Stimulated activated CD8-positive, alpha-beta memory T cell treated with anti-CD3 and anti-CD28 coated beads, Interleukin-15, amount 100 ng/mL, for 48 hours (primary cell): Measurements from ENCODE around the gene RBBP8.
"Not testable (repeated sequence)": the region's sequence is repeated elsewhere in the genome, so short reads cannot be mapped to it uniquely, and the experiment has no call there.

Experiments used
- DNase-seq, 2 donors: peaks; one replicate each; pipeline ENCODE4 v3.0.0-alpha.2; 2020; ENCODE audit warnings: low read depth in 2 of 2

The RBBP8 gene

GRCh38 chr18:22933206-22933965 is at the start of gene RBBP8:
RBBP8 (plus strand) TSS chr18:22933328; CDS start chr18:22936852, 3,524 bp downstream.
- peak; percentile 78 to 79 for DNase-seq

- no peak for DNase-seq
These were observed 49.3 kb upstream of the RBBP8 start for GRCh38 chr18:22883827-22884226.

- not testable (repeated sequence) for DNase-seq
These were observed 47.4 kb upstream of the RBBP8 start for GRCh38 chr18:22885694-22886093.

- no peak for DNase-seq
These were observed 33.7 kb upstream of the RBBP8 start for GRCh38 chr18:22899421-22899820.

- DNase-seq, result no peak
These were observed 32.4 kb upstream of the RBBP8 start for GRCh38 chr18:22900558-22901238.

- DNase-seq, result no peak
These were observed 31.0 kb upstream of the RBBP8 start for GRCh38 chr18:22902093-22902492.

- not testable (repeated sequence) for DNase-seq
These were observed 29.9 kb upstream of the RBBP8 start for GRCh38 chr18:22903248-22903647.

GRCh38 chr18:22912149-22912548 is 21.0 kb upstream of the RBBP8 start:
- DNase-seq, result no peak

- DNase-seq, result no peak
These were observed 20.3 kb upstream of the RBBP8 start for GRCh38 chr18:22912835-22913234.

- DNase-seq, result no peak
These were observed 19.3 kb upstream of the RBBP8 start for GRCh38 chr18:22913861-22914260.

- DNase-seq, result no peak
These were observed 18.5 kb upstream of the RBBP8 start for GRCh38 chr18:22914633-22915032.

- no peak for DNase-seq
These were observed 17.8 kb upstream of the RBBP8 start for GRCh38 chr18:22915337-22915736.

- no peak for DNase-seq
These were observed 11.4 kb upstream of the RBBP8 start for GRCh38 chr18:22921772-22922171.

GRCh38 chr18:22924589-22924988 is 8.5 kb upstream of the RBBP8 start:
- DNase-seq, result no peak

GRCh38 chr18:22926454-22926853 is 6.7 kb upstream of the RBBP8 start:
- DNase-seq, result no peak

GRCh38 chr18:22928339-22928738 is 4.8 kb upstream of the RBBP8 start:
- no peak for DNase-seq

- DNase-seq, result peak; percentile 58 to 60
These were observed 2.9 kb upstream of the RBBP8 start for GRCh38 chr18:22930089-22930713.

GRCh38 chr18:22932885-22933205 is 283 bp upstream of the RBBP8 start:
- no peak for DNase-seq

- DNase-seq, result no peak
These were observed 867 bp downstream of the RBBP8 start for GRCh38 chr18:22933966-22934423.

GRCh38 chr18:22934789-22935188 is 1.7 kb downstream of the RBBP8 start:
- no peak for DNase-seq

- no peak for DNase-seq
These were observed 2.3 kb downstream of the RBBP8 start for GRCh38 chr18:22935431-22935830.

GRCh38 chr18:22936515-22936914 is 3.4 kb downstream of the RBBP8 start:
- no peak for DNase-seq

- no peak for DNase-seq
These were observed 6.5 kb downstream of the RBBP8 start for GRCh38 chr18:22939649-22940048.
